Measurements from ENCODE around the gene SMIM23.
"Not testable (repeated sequence)": the region's sequence is repeated elsewhere in the genome, so short reads cannot be mapped to it uniquely, and the experiment has no call there.

The SMIM23 gene

DNA sequence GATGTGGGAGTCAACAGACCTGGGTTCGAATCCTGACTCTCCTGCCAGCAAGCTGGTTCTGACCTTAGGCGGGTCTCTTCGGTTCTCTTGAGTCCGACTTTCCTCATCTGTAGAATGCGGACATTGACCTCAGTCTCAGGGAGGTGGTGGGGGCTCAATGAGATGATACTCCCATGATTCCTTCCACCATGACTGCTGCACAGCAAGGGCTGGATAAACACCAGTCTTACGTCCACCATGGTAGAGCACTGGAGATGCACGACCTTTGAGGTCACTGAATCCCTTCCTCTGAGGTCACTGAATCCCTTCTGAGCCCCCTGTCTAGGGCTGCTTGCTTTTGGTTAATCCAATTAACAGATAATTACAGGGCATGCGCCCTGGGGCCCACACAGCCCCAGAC, 12.5 kb upstream of the SMIM23 start:
- no peak for DNase-seq (ENCODE audit: low read depth in 3 of 3, low spot score in 1 of 3)

- no peak for DNase-seq (ENCODE audit: low read depth in 3 of 3, low spot score in 1 of 3)
Observed at GRCh38 chr5:171774418-171774817, 11.2 kb upstream of the SMIM23 start.

- DNase-seq (ENCODE audit: low read depth in 3 of 3, low spot score in 1 of 3): no peak
Observed at GRCh38 chr5:171776213-171776612, 9.4 kb upstream of the SMIM23 start.

DNA sequence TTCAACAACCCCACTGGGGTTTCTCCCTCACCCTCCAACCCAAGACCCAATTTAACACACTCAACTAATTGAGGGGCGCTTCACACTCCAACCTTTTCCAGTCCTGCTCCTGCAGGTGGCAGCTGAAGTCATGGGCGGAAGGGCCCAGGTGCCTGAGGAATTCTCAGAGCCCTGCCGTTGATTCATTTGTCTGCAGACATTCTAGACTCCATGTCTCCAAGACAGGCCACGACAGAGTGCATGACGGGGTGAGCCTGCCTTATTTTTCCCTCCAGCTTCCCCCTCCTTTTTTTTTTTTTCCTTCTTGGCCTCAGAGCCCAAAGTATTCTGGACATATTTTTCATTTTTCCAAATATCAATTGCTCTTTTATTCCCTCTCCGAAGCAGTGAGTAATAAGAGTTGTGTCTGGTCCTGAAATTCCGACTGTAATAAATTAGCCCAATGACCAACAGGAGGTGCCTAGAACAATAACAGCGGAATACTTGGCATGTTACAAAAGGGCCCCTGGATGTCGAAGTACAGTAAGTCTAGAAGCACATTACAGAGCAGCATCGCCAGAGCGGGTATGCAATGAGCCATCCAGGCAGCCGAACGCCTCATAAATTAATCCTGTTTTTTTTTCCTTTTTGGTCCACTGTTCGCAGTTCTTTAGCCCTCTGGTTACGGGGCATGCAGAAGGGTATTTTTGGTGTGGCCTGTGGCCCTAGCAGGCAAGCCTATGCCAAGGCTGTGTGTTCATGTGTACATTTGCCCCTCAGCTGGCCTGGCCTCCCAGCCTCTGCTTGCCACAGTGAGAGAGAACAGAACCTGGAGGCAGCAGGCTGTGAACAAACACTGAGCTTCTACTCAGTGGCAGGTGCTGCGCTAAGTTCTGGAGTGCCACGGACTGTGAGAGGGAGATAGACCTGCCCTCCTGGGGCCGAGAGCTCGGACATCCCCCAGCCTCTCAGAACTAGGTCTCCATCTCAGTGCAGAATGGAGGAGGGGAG, 8.6 kb upstream of the SMIM23 start:
- no peak for DNase-seq (ENCODE audit: low read depth in 3 of 3, low spot score in 1 of 3)

DNA sequence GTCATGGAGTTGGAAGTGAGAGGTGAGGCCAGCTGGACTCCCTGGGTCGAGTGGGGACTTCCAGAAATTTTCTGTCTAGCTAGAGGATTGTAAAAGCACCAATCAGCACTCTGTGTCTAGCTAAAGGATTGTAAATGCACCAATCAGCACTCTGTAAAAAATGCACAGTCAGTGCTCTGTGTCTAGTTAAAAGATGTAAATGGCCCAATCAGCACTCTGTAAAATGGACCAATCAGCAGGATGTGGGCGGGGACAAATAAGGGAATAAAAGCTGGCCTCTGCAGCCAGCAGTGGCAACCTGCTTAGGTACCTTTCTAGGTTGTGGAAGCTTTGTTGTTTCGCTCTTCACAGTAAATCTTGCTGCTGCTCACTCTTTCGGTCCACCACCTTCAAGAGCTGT, 3.9 kb upstream of the SMIM23 start:
- DNase-seq (ENCODE audit: low read depth in 3 of 3, low spot score in 1 of 3): not testable (repeated sequence)

DNA sequence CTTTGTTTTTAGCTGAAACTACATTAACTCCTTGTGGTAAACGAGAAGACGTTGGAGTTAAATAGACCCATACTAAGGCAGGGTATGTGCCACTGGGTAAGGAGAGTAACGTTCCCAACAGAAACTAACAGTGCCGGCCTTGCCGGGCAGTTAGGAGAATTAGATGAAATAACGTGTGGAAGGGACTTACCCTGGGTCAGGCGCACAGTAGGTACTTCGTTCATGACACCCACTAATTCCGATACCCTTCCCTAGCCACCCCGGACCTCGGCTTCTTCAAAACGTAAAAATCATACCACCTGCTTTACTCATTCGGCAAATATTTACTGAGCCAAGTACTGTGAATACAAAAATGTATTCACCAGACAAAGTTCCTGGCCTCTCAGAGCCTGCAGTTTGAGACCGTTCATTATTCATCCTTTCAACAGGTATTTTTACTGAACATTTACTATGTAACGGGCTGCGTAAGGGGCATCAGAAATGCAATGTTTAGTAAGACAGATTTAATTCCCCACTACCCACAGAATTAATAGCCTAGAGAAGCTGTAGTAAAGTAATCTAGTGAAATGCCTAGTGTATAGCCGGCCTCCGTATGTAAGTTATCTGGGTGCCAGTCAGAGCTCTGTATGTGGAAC, 3.2 kb upstream of the SMIM23 start:
- no peak for DNase-seq (ENCODE audit: low read depth in 3 of 3, low spot score in 1 of 3)

- DNase-seq (ENCODE audit: low read depth in 3 of 3, low spot score in 1 of 3): no peak
Observed at GRCh38 chr5:171783051-171783450, 2.6 kb upstream of the SMIM23 start.

GRCh38 chr5:171789353-171789752, 3.7 kb downstream of the SMIM23 start:
- no peak for DNase-seq (ENCODE audit: low read depth in 3 of 3, low spot score in 1 of 3)

DNA sequence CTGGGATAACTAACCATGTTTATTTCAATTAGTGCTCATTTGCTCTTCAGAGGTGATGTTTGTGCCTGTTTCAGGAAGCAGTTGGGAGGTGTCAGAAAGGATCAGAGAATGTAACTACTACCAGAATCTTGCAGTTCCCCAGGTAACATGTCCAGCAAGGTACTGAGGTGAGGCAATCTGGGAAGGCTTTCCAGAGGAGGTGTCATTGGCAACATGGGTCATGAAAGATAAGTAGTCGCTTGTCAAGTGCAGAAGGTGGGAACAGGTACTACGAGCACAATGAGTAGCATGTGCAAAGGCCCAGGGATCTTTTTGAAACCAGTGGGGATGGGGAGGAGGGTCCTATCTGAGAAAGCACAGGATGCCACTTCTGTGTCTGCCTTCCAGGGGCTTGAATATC, 4.8 kb downstream of the SMIM23 start:
- DNase-seq (ENCODE audit: low read depth in 3 of 3, low spot score in 1 of 3): no peak

- no peak for DNase-seq (ENCODE audit: low read depth in 3 of 3, low spot score in 1 of 3)
Observed at GRCh38 chr5:171794470-171794960, 8.9 kb downstream of the SMIM23 start.

DNA sequence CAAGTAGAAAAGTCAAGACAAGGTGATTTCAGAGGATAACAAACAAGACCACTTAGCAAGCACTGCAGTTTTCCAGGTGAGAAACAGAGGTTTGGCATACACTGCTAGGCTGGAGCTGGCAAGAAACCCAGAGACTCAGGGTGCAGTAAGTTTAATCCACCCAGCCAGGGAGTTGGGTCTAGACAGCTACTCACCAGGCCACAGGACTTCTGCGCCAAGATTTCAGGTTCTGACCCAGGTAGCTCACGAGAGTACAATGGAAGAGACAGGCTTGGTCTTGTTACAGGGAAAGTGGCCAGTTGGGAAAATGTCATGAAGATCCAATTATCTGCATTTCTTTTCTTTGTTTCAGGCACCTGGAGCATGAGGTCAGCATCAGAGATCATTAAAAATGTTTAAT, 9.8 kb downstream of the SMIM23 start:
- no peak for DNase-seq (ENCODE audit: low read depth in 3 of 3, low spot score in 1 of 3)

- DNase-seq (ENCODE audit: low read depth in 3 of 3, low spot score in 1 of 3): no peak
Observed at GRCh38 chr5:171796436-171796835, 10.8 kb downstream of the SMIM23 start.

DNA sequence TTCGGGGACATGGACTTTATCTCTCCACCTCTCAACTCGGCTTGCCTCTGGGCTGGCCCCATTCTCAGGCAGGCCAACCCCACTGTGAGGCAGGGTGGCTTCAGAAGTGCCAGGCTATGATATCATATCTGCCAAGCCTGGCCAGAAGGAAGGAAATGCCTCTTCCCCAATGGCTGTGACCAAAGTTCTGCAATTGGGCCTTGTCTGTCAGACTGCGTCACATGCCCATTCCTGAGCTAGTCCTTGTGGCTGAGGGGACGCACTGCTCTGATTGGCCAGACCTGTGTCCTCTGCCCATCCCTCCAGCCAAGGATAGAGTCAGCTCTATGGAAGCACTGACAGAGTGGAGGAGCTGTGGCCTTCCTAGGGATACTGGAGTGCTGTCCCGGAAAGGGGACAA, 11.9 kb downstream of the SMIM23 start:
- no peak for DNase-seq (ENCODE audit: low read depth in 3 of 3, low spot score in 1 of 3)

GRCh38 chr5:171798418-171798817, 12.8 kb downstream of the SMIM23 start:
- no peak for DNase-seq (ENCODE audit: low read depth in 3 of 3, low spot score in 1 of 3)

DNA sequence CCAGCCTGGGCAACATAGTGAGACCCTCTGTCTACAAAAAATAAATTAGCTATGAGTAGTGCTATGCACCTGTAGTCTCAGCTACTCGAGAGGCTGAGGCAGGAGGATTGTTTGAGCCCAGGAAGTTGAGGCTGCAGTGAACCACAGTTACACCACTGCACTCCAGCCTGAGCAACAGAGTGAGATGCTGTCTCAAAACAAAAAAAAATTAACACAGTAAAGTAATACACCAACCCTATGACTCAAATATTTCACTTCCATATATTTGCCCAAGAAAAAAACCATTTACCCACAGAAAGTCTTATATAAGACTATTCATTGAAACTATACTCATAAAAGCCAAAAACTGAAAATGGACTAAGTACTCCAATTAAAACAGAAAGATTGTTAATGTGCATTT, 16.2 kb downstream of the SMIM23 start:
- no peak for DNase-seq (ENCODE audit: low read depth in 3 of 3, low spot score in 1 of 3)

DNA sequence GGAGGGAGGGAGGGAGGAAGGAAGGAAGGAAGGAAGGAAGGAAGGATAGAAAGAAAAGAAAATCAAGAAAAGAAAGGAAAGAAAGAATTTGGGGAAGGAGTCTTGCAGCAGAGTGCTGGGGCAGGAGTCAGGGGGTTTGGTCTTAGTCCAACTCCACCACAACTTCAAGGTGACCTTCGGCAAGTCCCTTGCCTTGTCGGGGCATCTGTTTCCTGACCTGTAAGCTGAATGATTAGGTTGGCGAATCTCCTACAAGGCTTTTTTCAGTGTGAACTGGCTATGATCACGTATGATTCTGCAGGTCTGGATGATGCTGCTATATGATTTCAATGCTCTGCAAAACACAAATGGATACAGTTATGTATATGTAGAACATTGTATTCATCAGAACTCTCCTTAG, 20.1 kb downstream of the SMIM23 start:
- DNase-seq (ENCODE audit: low read depth in 3 of 3, low spot score in 1 of 3): no peak

DNA sequence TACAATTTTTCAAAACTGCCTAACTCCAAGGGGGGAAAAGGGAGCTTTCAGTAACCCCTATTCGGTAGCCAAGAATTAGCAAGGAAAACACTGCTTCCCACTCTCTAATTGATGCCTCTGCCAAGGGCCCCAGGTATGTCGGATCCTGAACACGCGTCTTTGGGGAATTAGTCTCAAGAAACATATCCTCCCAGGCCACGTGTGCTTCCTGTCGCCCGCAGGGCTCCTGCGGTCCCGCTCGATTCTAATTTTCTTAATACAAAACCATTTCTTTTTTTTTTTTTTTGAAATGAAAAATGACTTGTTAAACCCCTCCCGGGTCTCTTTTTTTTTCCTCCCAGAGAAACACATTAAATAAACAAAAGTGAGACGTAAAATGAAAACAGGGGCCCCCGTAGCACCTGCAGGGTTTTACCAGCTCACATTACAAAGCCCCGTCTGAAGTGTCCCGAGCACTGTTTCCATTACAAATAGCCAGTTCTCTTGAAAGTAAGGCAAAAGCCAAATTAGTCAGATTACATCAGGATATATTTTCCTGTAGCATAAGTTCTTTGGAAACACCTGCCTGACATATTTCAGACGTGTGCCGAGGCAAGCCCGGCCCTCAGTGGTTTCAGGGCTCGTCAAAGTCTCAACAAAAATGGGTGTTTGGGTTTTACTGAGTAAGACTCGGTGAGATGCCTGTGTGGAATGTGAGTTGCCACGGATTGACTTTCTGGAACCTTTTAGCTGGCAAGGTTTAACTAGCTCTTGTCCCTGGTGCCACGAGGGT, 21.5 kb downstream of the SMIM23 start:
- DNase-seq (ENCODE audit: low read depth in 3 of 3, low spot score in 1 of 3): no peak

GRCh38 chr5:171808453-171808852, 22.8 kb downstream of the SMIM23 start:
- no peak for DNase-seq (ENCODE audit: low read depth in 3 of 3, low spot score in 1 of 3)

DNA sequence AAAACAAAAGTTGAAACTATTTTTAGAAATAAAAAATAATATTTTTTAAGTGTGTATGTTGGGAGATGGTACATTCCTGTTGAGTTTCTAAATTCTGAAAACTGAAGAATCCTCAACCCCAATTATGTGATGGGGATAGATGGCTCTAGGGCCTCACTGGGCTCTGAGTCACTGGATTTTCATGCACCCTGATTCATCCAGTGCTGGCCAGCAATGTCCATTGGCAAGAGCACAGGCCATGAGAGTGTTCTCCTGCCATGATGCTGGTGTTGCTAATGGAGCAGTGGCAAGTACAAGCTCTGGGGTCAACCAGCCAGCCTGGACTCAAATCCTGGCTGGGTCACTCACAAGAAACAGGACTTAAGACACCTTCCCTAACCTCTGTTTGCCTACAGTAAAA, 23.3 kb downstream of the SMIM23 start:
- no peak for DNase-seq (ENCODE audit: low read depth in 3 of 3, low spot score in 1 of 3)

GRCh38 chr5:171810227-171810626, 24.6 kb downstream of the SMIM23 start:
- DNase-seq (ENCODE audit: low read depth in 3 of 3, low spot score in 1 of 3): no peak

DNA sequence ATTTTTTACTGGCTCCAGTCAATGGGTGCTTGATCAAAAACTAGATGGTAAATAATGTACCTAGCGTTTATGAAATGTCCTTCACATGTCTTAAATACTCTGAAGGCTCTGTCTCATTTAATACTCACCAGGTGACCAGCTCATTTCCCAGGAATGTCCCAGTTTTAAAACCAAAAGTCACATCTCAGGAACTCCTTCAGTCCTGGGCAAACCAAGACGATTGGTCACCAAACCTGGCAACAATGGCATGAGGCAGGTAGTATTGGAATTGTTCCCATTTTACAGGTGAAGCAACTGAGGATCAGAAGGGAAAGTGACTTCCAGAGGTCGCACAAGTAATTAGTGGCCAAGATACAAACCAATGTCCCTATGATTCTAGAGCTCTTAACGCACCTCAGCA, 27.7 kb downstream of the SMIM23 start:
- DNase-seq (ENCODE audit: low read depth in 3 of 3, low spot score in 1 of 3): no peak
